ENCODE measurements around the gene OSBPL6. TPM values are rescaled to one million over a fixed set of nuclear protein-coding genes. Genes with fewer than 3 reads are reported as not detected.
A peak's percentile ranks its signal among the peaks of the same experiment; 100 is the strongest.

Gene OSBPL6
- total and polyA plus RNA-seq, 2 of the 13 experiments (the other 11 are each of a cell fraction or from before 2014, with no cell fraction given): 0.03 to 0.11 TPM

- no peak overlapping the region for H2AFZ ChIP-seq (ENCODE audit: low read length)
- DNase-seq (ENCODE audit: low spot score): no peak
- no peak for ATAC-seq
- 24% methylated on average over 14 of the region's 14 CpGs for WGBS (ENCODE audit: low lambda C conversion rate)
- no peaks in the 10 kb centered on the region for H3K36me3 ChIP-seq (replicated peaks in 1 of 2; ENCODE audit: control insufficient read depth in 1 of 2, insufficient read depth in 2 of 2, low read length in 2 of 2)
- no peak for FAIRE-seq
- H3K4me2 ChIP-seq (ENCODE audit: low read depth, low read length): peak overlapping the region; percentile 85
- no peaks in the 10 kb centered on the region for H3K9me3 ChIP-seq (ENCODE audit: low read length)
- H3K9ac ChIP-seq (ENCODE audit: insufficient read depth, low read depth, low read length): no peak overlapping the region
- H4K20me1 ChIP-seq (ENCODE audit: insufficient read depth, low read length): peaks cover 7% of the 10 kb centered on the region
- peaks cover 8 to 77% of the 10 kb centered on the region in 2 experiments for H3K27me3 ChIP-seq (ENCODE audit: control insufficient read depth in 1 of 2, insufficient read depth in 2 of 2, low read length in 2 of 2)
- peaks cover 22% of the 10 kb centered on the region for H3K4me1 ChIP-seq (ENCODE audit: insufficient read depth, low read length)
- POLR2A ChIA-PET: no interaction called here
- peak overlapping the region; percentile 59 to 78 (median 66); a peak in 4 of 6 replicates for H3K4me3 ChIP-seq (replicated peaks in 1 of 3; ENCODE audit: insufficient read depth in 1 of 3, low read depth in 2 of 3, low read length in 3 of 3)
- H3K79me2 ChIP-seq (ENCODE audit: insufficient read depth, low read length): no peaks in the 10 kb centered on the region
- intact Hi-C loops (cut with micrococcal nuclease; ENCODE audit: unreplicated experiment): loop anchor here (5.0 kb wide), 1 partner anchor 82 kb away; no protein-coding TSS in a partner anchor
- in situ Hi-C loops (cut with HindIII; ENCODE audit: extremely low pct_ligation_motif_present, low pct_unique_long_range_greater_than_20kb): no loop called here
- no TSS peak for BruUV-seq (replicated peaks)
- H3K27ac ChIP-seq (ENCODE audit: extremely low read length, insufficient read depth, low read length): no peak overlapping the region
- CTCF ChIA-PET (ENCODE audit: low intra/inter-chr PET ratio, low total read pairs): no interaction called here
- no peak for TF ChIP-seq STAT5B (CRISPR knock-in tag; IDR thresholded peaks at IDR 0.05)
- no peak for TF ChIP-seq ZBTB21 (CRISPR knock-in tag; IDR thresholded peaks at IDR 0.05)
- TF ChIP-seq THYN1 (CRISPR knock-in tag; IDR thresholded peaks at IDR 0.05; ENCODE audit: borderline replicate concordance, low read depth): no peak
- no peak for TF ChIP-seq FOXA1 (IDR thresholded peaks at IDR 0.05)
- TF ChIP-seq FOXA1 (CRISPR knock-in tag; IDR thresholded peaks at IDR 0.05): no peak
- no peak for TF ChIP-seq ZNF326 (CRISPR knock-in tag; IDR thresholded peaks at IDR 0.05; ENCODE audit: borderline replicate concordance)
- 0 out of 2 replicates have a peak, but pooled peaks have one; percentile 61 for TF ChIP-seq GTF3A (CRISPR knock-in tag; conservative IDR thresholded peaks at IDR 0.05)
- no peak for TF ChIP-seq ZBTB8A (CRISPR knock-in tag; IDR thresholded peaks at IDR 0.05; ENCODE audit: borderline replicate concordance, low read depth)
- no peak for TF ChIP-seq HNRNPL (IDR thresholded peaks at IDR 0.05; ENCODE audit: low read depth, low read length)
- no peak for TF ChIP-seq PBX2 (CRISPR knock-in tag; IDR thresholded peaks at IDR 0.05)
- no peak for TF ChIP-seq THAP8 (CRISPR knock-in tag; IDR thresholded peaks at IDR 0.05; ENCODE audit: borderline replicate concordance)
- no peak for TF ChIP-seq ZNF335 (CRISPR knock-in tag; IDR thresholded peaks at IDR 0.05)
- TF ChIP-seq ZNF572 (CRISPR knock-in tag; IDR thresholded peaks at IDR 0.05): no peak
- no peak for TF ChIP-seq MED8 (CRISPR knock-in tag; IDR thresholded peaks at IDR 0.05; ENCODE audit: insufficient replicate concordance)
- no peak for TF ChIP-seq ZBTB49 (CRISPR knock-in tag; IDR thresholded peaks at IDR 0.05; ENCODE audit: borderline replicate concordance)
- no peak for TF ChIP-seq BRD4 (CRISPR knock-in tag; IDR thresholded peaks at IDR 0.05)
- no peak for TF ChIP-seq HNRNPLL (IDR thresholded peaks at IDR 0.05; ENCODE audit: low read depth, low read length, poor library complexity, severe bottlenecking)
- no peak for TF ChIP-seq ATF7-NPFF (CRISPR knock-in tag; IDR thresholded peaks at IDR 0.05; ENCODE audit: low read depth)
- TF ChIP-seq, protein P1, sequence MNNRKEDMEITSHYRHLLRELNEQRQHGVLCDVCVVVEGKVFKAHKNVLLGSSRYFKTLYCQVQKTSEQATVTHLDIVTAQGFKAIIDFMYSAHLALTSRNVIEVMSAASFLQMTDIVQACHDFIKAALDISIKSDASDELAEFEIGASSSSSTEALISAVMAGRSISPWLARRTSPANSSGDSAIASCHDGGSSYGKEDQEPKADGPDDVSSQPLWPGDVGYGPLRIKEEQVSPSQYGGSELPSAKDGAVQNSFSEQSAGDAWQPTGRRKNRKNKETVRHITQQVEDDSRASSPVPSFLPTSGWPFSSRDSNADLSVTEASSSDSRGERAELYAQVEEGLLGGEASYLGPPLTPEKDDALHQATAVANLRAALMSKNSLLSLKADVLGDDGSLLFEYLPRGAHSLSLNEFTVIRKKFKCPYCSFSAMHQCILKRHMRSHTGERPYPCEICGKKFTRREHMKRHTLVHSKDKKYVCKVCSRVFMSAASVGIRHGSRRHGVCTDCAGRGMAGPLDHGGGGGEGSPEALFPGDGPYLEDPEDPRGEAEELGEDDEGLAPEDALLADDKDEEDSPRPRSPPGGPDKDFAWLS (CRISPR knock-in tag; IDR thresholded peaks at IDR 0.05; ENCODE audit: borderline replicate concordance): no peak
Measured at GRCh38 chr2:178195390-178196166, 1.3 kb downstream of the OSBPL6 start.
